Osteocyte (in vitro differentiated cells): ENCODE measurements around the gene OSBP2. TPM values are rescaled to one million over a fixed set of nuclear protein-coding genes. Genes with fewer than 3 reads are reported as not detected.

ENCODE experiments used
- DNase-seq: peaks from one replicate; pipeline ENCODE4 v3.0.0; 2021; ENCODE audit warnings: mixed read lengths; ENCODE audit not compliant: unreplicated experiment; ENCODE audit errors: extremely low spot score
- H3K27ac Mint-ChIP-seq: one replicate; pipeline ENCODE4 v1.8.0; 2021; ENCODE audit warnings: mild to moderate bottlenecking, mixed read lengths; ENCODE audit not compliant: unreplicated experiment
- H3K27me3 Mint-ChIP-seq: one replicate; pipeline ENCODE4 v1.8.0; 2021; ENCODE audit warnings: mixed read lengths; ENCODE audit not compliant: unreplicated experiment
- H3K36me3 Mint-ChIP-seq: one replicate; pipeline ENCODE4 v1.8.0; 2021; ENCODE audit warnings: mixed read lengths; ENCODE audit not compliant: unreplicated experiment
- H3K4me1 Mint-ChIP-seq: one replicate; pipeline ENCODE4 v1.8.0; 2021; ENCODE audit warnings: mixed read lengths; ENCODE audit not compliant: unreplicated experiment
- H3K4me3 Mint-ChIP-seq: one replicate; pipeline ENCODE4 v1.8.0; 2021; ENCODE audit warnings: mild to moderate bottlenecking, moderate library complexity, mixed read lengths; ENCODE audit not compliant: unreplicated experiment
- H3K9me3 Mint-ChIP-seq: one replicate; pipeline ENCODE4 v1.8.0; 2021; ENCODE audit warnings: mixed read lengths; ENCODE audit not compliant: unreplicated experiment
- total RNA-seq: library from RNA; stranded (reverse); gene quantifications from 2 replicates; pipeline ENCODE4 v1.2.1, GENCODE V29; 2021
- TF ChIP-seq, protein P1 (sequence below): fragments of 200-600 bp; sonication (generic); IDR thresholded peaks from 2 replicates; pipeline ENCODE4 v1.5.0; 2021; ENCODE audit warnings: antibody characterized with exemption, mild to moderate bottlenecking, moderate library complexity

OSBP2 gene
- total RNA-seq, 1 donor from 2014 or later = 3.8 TPM

GRCh38 chr22:30821381-30821780 is 126.7 kb downstream of the OSBP2 start:
- no peak for DNase-seq
- no peak overlapping the region for H3K27ac Mint-ChIP-seq
- H3K4me3 Mint-ChIP-seq = peak overlapping the region; percentile 36
- peaks cover 2% of the 10 kb centered on the region for H3K36me3 Mint-ChIP-seq
- H3K9me3 Mint-ChIP-seq = no peaks in the 10 kb centered on the region
- peaks cover 6% of the 10 kb centered on the region for H3K4me1 Mint-ChIP-seq
- TF ChIP-seq, protein P1, sequence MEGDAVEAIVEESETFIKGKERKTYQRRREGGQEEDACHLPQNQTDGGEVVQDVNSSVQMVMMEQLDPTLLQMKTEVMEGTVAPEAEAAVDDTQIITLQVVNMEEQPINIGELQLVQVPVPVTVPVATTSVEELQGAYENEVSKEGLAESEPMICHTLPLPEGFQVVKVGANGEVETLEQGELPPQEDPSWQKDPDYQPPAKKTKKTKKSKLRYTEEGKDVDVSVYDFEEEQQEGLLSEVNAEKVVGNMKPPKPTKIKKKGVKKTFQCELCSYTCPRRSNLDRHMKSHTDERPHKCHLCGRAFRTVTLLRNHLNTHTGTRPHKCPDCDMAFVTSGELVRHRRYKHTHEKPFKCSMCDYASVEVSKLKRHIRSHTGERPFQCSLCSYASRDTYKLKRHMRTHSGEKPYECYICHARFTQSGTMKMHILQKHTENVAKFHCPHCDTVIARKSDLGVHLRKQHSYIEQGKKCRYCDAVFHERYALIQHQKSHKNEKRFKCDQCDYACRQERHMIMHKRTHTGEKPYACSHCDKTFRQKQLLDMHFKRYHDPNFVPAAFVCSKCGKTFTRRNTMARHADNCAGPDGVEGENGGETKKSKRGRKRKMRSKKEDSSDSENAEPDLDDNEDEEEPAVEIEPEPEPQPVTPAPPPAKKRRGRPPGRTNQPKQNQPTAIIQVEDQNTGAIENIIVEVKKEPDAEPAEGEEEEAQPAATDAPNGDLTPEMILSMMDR = no peak
- peaks cover 36% of the 10 kb centered on the region for H3K27me3 Mint-ChIP-seq

DNA sequence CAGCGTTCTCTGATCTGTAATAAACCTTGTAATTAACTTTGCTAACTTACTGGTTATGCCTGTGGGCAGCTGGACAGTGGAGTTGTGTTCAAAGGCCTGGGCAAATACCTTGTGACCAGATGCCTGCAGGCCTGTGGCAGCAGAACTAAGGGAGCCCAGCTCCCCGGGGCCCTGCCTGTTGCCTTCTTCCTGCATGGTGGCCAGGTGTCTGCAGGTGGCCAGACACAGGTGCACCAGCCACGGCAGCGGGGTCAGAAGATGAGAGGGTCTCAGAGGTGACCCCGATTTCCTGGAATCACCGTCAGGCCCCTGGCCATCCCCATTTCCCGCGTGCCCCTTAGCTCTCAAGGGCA is 127.2 kb downstream of the OSBP2 start:
- no peak for DNase-seq
- H3K27me3 Mint-ChIP-seq = peaks cover 36% of the 10 kb centered on the region
- H3K4me1 Mint-ChIP-seq = peaks cover 6% of the 10 kb centered on the region
- H3K36me3 Mint-ChIP-seq = peaks cover 2% of the 10 kb centered on the region
- peak overlapping the region; percentile 61 for H3K4me3 Mint-ChIP-seq
- no peak overlapping the region for H3K27ac Mint-ChIP-seq
- TF ChIP-seq, protein P1 = no peak
- H3K9me3 Mint-ChIP-seq = no peaks in the 10 kb centered on the region

DNA sequence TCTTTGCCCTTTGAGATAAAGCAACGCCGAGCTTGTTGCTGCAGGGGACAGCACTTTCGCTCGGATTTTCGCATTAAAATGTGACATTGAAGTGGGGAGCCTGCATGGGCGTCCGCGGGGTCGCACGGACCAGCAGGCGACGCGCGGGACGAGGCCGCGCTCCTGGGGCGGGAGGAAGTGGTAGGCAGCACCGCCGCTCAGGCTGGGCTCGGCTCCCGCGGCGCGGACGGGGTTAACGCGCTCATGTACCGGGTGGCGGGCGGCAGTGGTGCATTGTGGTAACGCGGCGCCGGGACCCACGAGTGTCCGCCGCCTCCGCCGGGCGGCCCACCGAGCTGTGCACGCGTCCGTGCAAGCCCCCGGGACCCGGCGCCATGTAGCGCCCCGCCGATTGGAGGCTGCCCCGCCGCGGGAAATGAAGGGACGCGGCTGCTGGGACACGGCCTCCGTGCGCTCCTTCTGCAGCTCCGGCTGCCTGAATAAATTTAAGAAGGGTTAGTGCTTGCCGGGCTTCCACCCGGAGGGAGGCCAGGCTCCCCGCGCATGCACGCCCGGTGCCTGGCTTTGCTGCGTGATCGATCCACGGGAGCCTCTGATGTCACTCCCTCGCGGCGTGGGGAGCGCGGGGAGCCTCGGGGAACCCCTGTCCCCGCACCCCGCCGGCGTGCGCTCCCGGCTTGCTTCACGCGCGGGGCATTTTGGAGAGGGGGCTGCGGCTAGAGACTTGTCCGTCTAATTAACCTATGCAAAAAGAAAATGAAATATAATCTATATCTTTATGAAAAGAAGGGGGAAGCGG is 127.7 kb downstream of the OSBP2 start:
- H3K27ac Mint-ChIP-seq = no peak overlapping the region
- H3K4me3 Mint-ChIP-seq = peak overlapping the region; percentile 61
- peaks cover 36% of the 10 kb centered on the region for H3K27me3 Mint-ChIP-seq
- no peak for DNase-seq
- TF ChIP-seq, protein P1 = no peak
- H3K4me1 Mint-ChIP-seq = peaks cover 6% of the 10 kb centered on the region
- no peaks in the 10 kb centered on the region for H3K9me3 Mint-ChIP-seq
- H3K36me3 Mint-ChIP-seq = peaks cover 2% of the 10 kb centered on the region

DNA sequence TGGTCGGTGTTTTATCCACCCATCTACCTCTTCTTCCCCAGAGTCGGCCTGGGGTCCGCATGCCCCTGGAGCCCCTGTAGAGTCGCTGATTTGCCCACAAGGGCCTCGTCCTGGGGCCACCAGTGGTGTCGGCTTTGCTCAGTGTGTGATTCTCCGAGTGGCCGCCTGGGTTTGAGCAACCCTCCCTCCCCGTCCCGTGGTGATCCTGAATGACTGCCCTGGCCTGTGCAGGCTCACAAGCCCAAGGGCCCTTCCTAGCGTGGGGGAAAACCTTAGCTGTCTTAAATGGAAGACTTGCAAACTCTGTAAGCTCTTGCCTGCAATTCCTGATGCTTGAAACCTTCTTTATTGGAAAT is 128.3 kb downstream of the OSBP2 start:
- TF ChIP-seq, protein P1 = peak; percentile 5
- H3K4me1 Mint-ChIP-seq = peaks cover 6% of the 10 kb centered on the region
- H3K27ac Mint-ChIP-seq = no peak overlapping the region
- no peaks in the 10 kb centered on the region for H3K9me3 Mint-ChIP-seq
- H3K36me3 Mint-ChIP-seq = peaks cover 2% of the 10 kb centered on the region
- peak overlapping the region; percentile 39 for H3K4me3 Mint-ChIP-seq
- no peak for DNase-seq
- peaks cover 36% of the 10 kb centered on the region for H3K27me3 Mint-ChIP-seq

DNA sequence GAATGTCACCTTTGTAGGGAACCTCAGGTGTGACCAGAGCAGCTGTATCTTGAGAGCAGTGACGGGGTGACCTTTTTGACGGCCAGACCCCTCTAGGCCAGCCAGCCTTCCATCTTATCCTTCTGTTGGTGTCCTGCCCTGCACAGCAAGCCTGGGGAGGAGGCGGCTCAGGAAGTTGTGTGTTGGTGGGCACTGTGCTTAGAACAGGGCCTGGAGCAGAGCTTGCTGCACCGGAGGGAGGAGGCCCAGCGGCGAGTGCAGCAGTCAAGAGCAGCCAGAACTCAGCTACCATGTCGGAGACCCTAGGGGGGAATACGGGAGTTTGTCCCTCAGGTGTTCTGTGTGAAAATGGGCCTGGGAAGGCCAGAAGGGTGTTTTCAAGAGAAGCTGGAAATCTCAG is 129.4 kb downstream of the OSBP2 start:
- peak; percentile 64 for DNase-seq
- no peak overlapping the region for H3K4me3 Mint-ChIP-seq
- H3K36me3 Mint-ChIP-seq = peaks cover 2% of the 10 kb centered on the region
- no peak overlapping the region for H3K27ac Mint-ChIP-seq
- no peaks in the 10 kb centered on the region for H3K9me3 Mint-ChIP-seq
- peaks cover 31% of the 10 kb centered on the region for H3K27me3 Mint-ChIP-seq
- TF ChIP-seq, protein P1 = no peak
- H3K4me1 Mint-ChIP-seq = peaks cover 6% of the 10 kb centered on the region
